BE2C (cell line): ENCODE measurements around the gene VSIG4.

Experiments
- DNase-seq: peaks from one replicate; pipeline ENCODE4 v3.0.0-alpha.2; 2020
- H3K27me3 ChIP-seq: fragments of 250-450 bp; sonication (Bioruptor Pico); 2 replicates; pipeline ENCODE4 v1.5.1; 2020; ENCODE audit warnings: mild to moderate bottlenecking
- H3K36me3 ChIP-seq: fragments of 250-450 bp; sonication (Bioruptor Pico); 2 replicates; pipeline ENCODE4 v1.5.1; 2020; ENCODE audit warnings: mild to moderate bottlenecking
- H3K4me1 ChIP-seq: fragments of 250-450 bp; sonication (Bioruptor Pico); 2 replicates; pipeline ENCODE4 v1.5.1; 2020
- H3K4me3 ChIP-seq: 2 replicates; pipeline ENCODE4 v1.5.1; 2011; ENCODE audit warnings: low read depth, low read length
- H3K9me3 ChIP-seq: fragments of 250-450 bp; sonication (Bioruptor Pico); 2 replicates; pipeline ENCODE4 v1.5.1; 2020
- TF ChIP-seq, protein P1 (sequence below): IDR thresholded peaks from 2 replicates; pipeline ENCODE4 v1.5.1; 2012; ENCODE audit warnings: mild to moderate bottlenecking, low read depth, low read length

VSIG4 gene

DNA sequence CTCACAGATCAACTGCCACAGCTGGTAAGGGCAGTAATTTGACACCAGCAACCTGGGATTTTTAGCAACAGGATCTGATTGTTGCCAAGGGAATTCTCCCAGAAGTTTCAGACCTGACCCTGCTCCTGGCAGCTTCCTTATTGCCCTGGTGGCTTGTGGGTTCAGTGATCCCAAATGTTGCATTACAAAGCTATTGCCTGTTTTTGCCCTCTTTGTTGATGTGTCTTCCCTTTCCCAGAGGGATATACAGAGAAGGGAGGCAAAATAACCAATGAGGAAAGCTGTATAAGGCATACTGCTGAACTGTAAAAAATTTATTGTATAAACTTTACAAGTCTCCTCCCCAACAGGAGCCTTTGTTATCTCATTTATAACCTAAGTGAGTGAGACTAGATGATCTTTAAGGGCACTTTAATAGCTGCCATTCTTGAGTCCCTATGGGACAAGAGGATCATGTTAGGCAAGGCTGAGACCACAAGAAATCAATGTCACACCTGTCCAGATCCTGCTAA lies 22.2 kb downstream of the VSIG4 start:
- Histone ChIP-seq H3K27me3 (no peaks in the 10 kb centered on the region), H3K4me1 (no peaks in the 10 kb centered on the region), H3K9me3 (no peaks in the 10 kb centered on the region), H3K4me3 (no peak overlapping the region), H3K36me3 (no peaks in the 10 kb centered on the region)
- TF ChIP-seq, protein P1, sequence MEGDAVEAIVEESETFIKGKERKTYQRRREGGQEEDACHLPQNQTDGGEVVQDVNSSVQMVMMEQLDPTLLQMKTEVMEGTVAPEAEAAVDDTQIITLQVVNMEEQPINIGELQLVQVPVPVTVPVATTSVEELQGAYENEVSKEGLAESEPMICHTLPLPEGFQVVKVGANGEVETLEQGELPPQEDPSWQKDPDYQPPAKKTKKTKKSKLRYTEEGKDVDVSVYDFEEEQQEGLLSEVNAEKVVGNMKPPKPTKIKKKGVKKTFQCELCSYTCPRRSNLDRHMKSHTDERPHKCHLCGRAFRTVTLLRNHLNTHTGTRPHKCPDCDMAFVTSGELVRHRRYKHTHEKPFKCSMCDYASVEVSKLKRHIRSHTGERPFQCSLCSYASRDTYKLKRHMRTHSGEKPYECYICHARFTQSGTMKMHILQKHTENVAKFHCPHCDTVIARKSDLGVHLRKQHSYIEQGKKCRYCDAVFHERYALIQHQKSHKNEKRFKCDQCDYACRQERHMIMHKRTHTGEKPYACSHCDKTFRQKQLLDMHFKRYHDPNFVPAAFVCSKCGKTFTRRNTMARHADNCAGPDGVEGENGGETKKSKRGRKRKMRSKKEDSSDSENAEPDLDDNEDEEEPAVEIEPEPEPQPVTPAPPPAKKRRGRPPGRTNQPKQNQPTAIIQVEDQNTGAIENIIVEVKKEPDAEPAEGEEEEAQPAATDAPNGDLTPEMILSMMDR = no peak
- DNase-seq = no peak

DNA sequence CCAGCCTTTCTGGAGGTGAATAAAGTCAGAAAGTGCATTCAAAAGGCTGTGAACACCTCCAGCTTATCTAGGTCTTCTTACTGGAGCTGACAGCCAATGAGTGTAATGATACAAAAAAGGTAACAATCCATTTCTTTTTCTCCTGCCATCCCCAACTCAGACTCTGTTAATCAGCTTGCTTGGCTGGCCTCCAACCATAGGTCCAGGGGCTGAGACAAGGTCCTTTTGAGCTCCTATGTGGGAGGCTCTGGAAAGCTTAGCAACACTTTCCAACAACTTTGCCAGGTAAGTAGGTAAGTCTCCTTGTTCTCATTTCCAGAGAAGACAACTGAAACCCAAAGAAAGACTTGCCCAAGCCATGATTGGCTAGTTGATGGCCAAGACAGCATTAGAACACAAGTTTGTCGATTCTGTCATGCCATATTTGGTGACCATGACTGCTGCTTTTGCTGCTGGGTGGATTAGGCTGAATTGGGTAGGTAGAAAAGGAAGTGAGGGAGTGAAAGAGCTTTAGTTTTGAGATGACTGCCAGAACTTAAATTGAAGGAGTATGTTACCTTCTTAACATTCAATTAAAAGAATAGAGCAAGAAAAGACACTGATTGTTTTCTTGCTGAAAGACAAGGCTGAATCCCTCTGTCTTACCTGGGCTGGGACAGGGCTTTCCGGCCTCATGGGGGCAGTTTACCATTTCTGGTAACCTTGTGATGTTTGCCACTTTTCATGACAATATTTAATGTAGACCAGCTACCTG lies 22.8 kb downstream of the VSIG4 start:
- Histone ChIP-seq H3K4me3 (no peak overlapping the region), H3K36me3 (no peaks in the 10 kb centered on the region), H3K9me3 (no peaks in the 10 kb centered on the region), H3K4me1 (no peaks in the 10 kb centered on the region), H3K27me3 (no peaks in the 10 kb centered on the region)
- no peak for DNase-seq
- TF ChIP-seq, protein P1 = no peak

DNA sequence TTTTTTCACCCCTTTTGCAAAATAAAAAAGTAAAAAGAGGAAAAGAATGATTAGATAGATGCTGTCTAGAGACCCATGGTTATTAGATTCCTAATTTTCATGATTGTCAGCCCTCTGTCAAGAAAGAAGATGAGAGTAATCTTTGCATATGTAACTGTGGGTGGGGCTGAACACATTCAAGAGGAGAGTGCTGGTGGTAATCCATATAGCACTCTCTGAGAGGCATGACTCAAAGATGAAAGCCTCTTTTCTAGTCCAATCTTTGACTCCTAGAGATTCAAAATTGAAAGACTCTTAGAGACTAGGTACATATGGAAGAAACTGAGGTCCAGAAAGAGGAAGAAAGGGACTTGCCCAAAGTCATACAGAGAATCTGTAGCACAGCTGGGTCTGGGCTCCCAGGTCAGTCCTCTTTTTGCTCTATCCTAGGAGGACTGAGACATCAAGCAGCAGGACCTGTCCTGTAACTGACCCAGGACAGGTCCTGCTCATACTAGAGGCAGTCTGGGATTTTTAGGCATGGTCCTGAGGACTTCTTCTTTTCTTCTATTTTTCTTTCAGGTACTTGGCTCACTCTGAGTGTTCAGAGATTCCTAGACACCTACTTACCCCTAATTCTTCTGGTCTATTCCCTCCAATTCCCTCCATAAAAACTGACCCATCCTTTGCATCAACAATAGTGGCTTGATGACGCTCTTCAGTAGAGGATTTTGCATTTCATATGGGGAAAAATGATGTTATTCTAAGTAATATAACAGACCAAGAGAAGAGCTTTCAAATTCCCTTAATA lies 23.8 kb downstream of the VSIG4 start:
- TF ChIP-seq, protein P1 = no peak
- Histone ChIP-seq H3K4me1 (no peaks in the 10 kb centered on the region), H3K9me3 (no peaks in the 10 kb centered on the region), H3K27me3 (no peaks in the 10 kb centered on the region), H3K36me3 (no peaks in the 10 kb centered on the region), H3K4me3 (no peak overlapping the region)
- no peak for DNase-seq

DNA sequence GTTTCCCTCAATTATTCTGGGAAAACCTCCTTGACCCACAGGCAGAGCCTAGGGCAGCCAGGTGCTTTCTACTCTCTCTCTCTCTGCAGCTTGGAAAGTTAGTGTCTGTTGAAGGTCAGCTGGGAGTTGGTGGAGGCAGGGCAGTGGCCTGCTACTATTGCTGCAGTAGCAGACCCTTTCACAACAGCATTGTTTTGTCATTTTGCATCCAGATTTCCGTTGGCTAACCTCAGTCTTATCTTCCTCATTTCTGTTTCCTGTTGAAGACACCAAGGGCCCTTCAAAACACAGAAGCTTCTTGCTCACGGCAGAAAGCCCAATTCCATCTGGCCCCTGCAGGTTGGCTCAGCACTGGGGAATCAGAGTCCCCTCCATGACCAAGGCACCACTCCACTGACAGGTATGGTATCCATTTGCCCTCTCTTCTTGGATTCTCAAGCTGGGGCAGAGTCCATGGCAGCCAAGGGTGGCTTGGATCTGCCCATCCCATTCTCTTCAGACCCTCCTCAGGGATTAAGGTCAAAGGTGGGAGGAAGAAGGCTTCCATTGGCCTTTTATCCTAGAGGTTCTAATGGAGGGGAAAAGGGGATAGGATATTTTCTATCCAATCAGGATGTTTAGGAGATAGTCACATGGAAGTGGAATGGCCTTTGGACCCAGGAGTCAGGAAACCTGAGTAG lies 24.6 kb downstream of the VSIG4 start:
- TF ChIP-seq, protein P1 = no peak
- no peaks in the 10 kb centered on the region for H3K9me3 ChIP-seq
- no peak overlapping the region for H3K4me3 ChIP-seq
- H3K36me3 ChIP-seq = no peaks in the 10 kb centered on the region
- no peaks in the 10 kb centered on the region for H3K27me3 ChIP-seq
- no peak for DNase-seq
- H3K4me1 ChIP-seq = no peaks in the 10 kb centered on the region

DNA sequence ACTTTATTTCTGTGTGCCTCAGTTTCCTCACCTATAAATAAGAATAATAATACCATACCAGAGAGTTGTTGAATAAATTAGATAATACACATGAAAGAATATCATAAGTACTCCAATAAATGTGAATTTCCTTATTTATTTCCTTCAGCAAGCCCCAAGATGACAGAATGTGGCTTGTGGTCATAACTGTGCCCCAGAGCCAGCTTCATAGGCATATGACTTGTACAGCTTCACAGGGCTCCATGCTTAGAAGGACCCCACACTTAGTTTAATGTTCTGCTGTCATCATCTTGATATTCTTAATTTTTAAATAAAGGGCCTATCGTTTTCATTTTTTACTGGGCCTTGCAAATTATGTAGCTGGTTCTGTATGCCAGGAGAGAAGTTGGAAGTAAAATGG lies 25.3 kb downstream of the VSIG4 start:
- no peak overlapping the region for H3K4me3 ChIP-seq
- TF ChIP-seq, protein P1 = no peak
- H3K4me1 ChIP-seq = no peaks in the 10 kb centered on the region
- H3K9me3 ChIP-seq = no peaks in the 10 kb centered on the region
- no peaks in the 10 kb centered on the region for H3K27me3 ChIP-seq
- no peak for DNase-seq
- H3K36me3 ChIP-seq = no peaks in the 10 kb centered on the region
